CD4-positive, alpha-beta memory T cell (primary cell): ENCODE measurements around the gene SMURF2. TPM values are rescaled to one million over a fixed set of nuclear protein-coding genes. Genes with fewer than 3 reads are reported as not detected.
"Not testable (repeated sequence)": the region's sequence is repeated elsewhere in the genome, so short reads cannot be mapped to it uniquely, and the experiment has no call there.

Experiments
- CTCF ChIA-PET: fragments of 350-600 bp; sonication (Branson Sonifier 250); formaldehyde crosslinking; loops from one replicate; lab custom pipeline; 2021; ENCODE audit warnings: inconsistent platforms; ENCODE audit not compliant: partially characterized antibody; lab: Charles Lee
- POLR2A ChIA-PET: fragments of 350-600 bp; sonication (Branson Sonifier 250); formaldehyde crosslinking; loops from one replicate; lab custom pipeline; 2021; ENCODE audit not compliant: partially characterized antibody; lab: Charles Lee
- DNase-seq, 5 donors: peaks; one replicate each; pipeline versions ENCODE4 v3.0.0 to v3.0.0-alpha.2; 2020 to 2022; ENCODE audit warnings: mixed read lengths in 1 of 5
- H3K27ac ChIP-seq: one replicate; pipeline ENCODE4 v1.7.0; 2013; ENCODE audit warnings: low read depth, low read length
- H3K27me3 ChIP-seq: 2 replicates; pipeline ENCODE4 v1.7.0; 2013; ENCODE audit warnings: mild to moderate bottlenecking, low read length, moderate library complexity; ENCODE audit not compliant: insufficient read depth
- H3K36me3 ChIP-seq: 2 replicates; pipeline ENCODE4 v1.7.0; 2013; ENCODE audit warnings: mild to moderate bottlenecking, low read length, moderate library complexity; ENCODE audit not compliant: insufficient read depth
- H3K4me1 ChIP-seq: 2 replicates; pipeline ENCODE4 v1.7.0; 2013; ENCODE audit warnings: mild to moderate bottlenecking, low read length, moderate library complexity; ENCODE audit not compliant: insufficient read depth
- H3K4me3 ChIP-seq, 2 donors: one replicate each; pipeline ENCODE4 v1.7.0; 2013; ENCODE audit warnings: low read length in 2 of 2, mild to moderate bottlenecking in 1 of 2
- H3K9me3 ChIP-seq, 2 donors: one replicate each; pipeline ENCODE4 v1.7.0; 2013; ENCODE audit warnings: low read length in 2 of 2, control low read depth in 1 of 2; ENCODE audit not compliant: control insufficient read depth in 1 of 2
- H3K27ac Mint-ChIP-seq, 7 donors: one replicate each; pipeline ENCODE4 v1.8.0; 2020 to 2021; ENCODE audit warnings: mixed read lengths in 7 of 7, mild to moderate bottlenecking in 6 of 7, inconsistent platforms in 3 of 7, moderate library complexity in 3 of 7
- H3K27me3 Mint-ChIP-seq, 2 donors: one replicate each; pipeline ENCODE4 v1.8.0; 2020 to 2021; ENCODE audit warnings: mixed read lengths in 2 of 2
- H3K36me3 Mint-ChIP-seq, 2 donors: one replicate each; pipeline ENCODE4 v1.8.0; 2020 to 2021; ENCODE audit warnings: mixed read lengths in 2 of 2, inconsistent platforms in 1 of 2, mild to moderate bottlenecking in 1 of 2
- H3K4me1 Mint-ChIP-seq, 4 donors: one replicate each; pipeline ENCODE4 v1.8.0; 2020 to 2021; ENCODE audit warnings: mixed read lengths in 4 of 4, mild to moderate bottlenecking in 1 of 4
- H3K4me3 Mint-ChIP-seq, 8 donors: one replicate each; pipeline ENCODE4 v1.8.0; 2020 to 2021; ENCODE audit warnings: mixed read lengths in 8 of 8, mild to moderate bottlenecking in 7 of 8, moderate library complexity in 6 of 8, inconsistent platforms in 3 of 8
- H3K9me3 Mint-ChIP-seq, 8 donors: one replicate each; pipeline ENCODE4 v1.8.0; 2020 to 2021; ENCODE audit warnings: mixed read lengths in 8 of 8, mild to moderate bottlenecking in 5 of 8, inconsistent platforms in 3 of 8, moderate library complexity in 1 of 8
- intact Hi-C: fragments of 100-400 bp; cut with micrococcal nuclease; formaldehyde crosslinking; loops from one replicate; pipeline ENCODE4 v1.15.1; 2023
- polyA plus RNA-seq, 2 donors: library from polyadenylated mRNA; unstranded; fragments of 300-500 nt; fragmentation: Illumina TruSeq; gene quantifications; one replicate each; pipeline ENCODE4 v1.2.3, GENCODE V29; 2021
- total RNA-seq, 2 experiments: library from RNA; stranded (reverse); gene quantifications; one replicate each; pipeline ENCODE4 v1.2.3, GENCODE V29; 2021

The SMURF2 gene
- total and polyA plus RNA-seq, 4 experiments from 2014 or later = 4.9 to 35.0 (median 20.3) TPM

- H3K9me3 Mint-ChIP-seq = no peaks in the 10 kb centered on the region
- H3K4me3 Mint-ChIP-seq = no peak overlapping the region
- H3K4me3 ChIP-seq = no peak overlapping the region
- ChIA-PET POLR2A (interaction anchor here (1.3 kb wide), 1 partner anchor 18 kb away, joined by 4 read pairs; no protein-coding TSS in a partner anchor), CTCF (no interaction called here)
- no peaks in the 10 kb centered on the region for H3K9me3 ChIP-seq
- H3K4me1 Mint-ChIP-seq = peaks cover 24 to 39% (median 29%) of the 10 kb centered on the region in 4 donors
- no peaks in the 10 kb centered on the region for H3K36me3 ChIP-seq
- DNase-seq = no peak
- H3K27me3 Mint-ChIP-seq = no peaks in the 10 kb centered on the region
- peak overlapping the region in 2 of 7 donors; percentile 5 to 78 for H3K27ac Mint-ChIP-seq
- H3K27me3 ChIP-seq = no peaks in the 10 kb centered on the region
- intact Hi-C loops = no loop called here
- H3K27ac ChIP-seq = no peak overlapping the region
- no peaks in the 10 kb centered on the region for H3K36me3 Mint-ChIP-seq
- peaks cover 13% of the 10 kb centered on the region for H3K4me1 ChIP-seq
Measured at GRCh38 chr17:64614266-64615027, 47.7 kb downstream of the SMURF2 start.

GRCh38 chr17:64611369-64611768 is 50.7 kb downstream of the SMURF2 start:
- intact Hi-C loops = no loop called here
- no peak overlapping the region for H3K27ac Mint-ChIP-seq
- no peak for DNase-seq
- no peaks in the 10 kb centered on the region for H3K9me3 Mint-ChIP-seq
- Histone ChIP-seq H3K27ac (no peak overlapping the region), H3K27me3 (no peaks in the 10 kb centered on the region), H3K4me3 (no peak overlapping the region), H3K4me1 (peaks cover 17% of the 10 kb centered on the region), H3K36me3 (no peaks in the 10 kb centered on the region), H3K9me3 (no peaks in the 10 kb centered on the region)
- no peak overlapping the region for H3K4me3 Mint-ChIP-seq
- ChIA-PET POLR2A (no interaction called here), CTCF (interaction anchor here (1.8 kb wide), 1 partner anchor 9 kb away, joined by 3 read pairs; no protein-coding TSS in a partner anchor)
- H3K27me3 Mint-ChIP-seq = no peaks in the 10 kb centered on the region
- H3K36me3 Mint-ChIP-seq = no peaks in the 10 kb centered on the region
- peaks cover 28 to 45% (median 35%) of the 10 kb centered on the region in 4 donors for H3K4me1 Mint-ChIP-seq

GRCh38 chr17:64610244-64610643 is 51.9 kb downstream of the SMURF2 start:
- CTCF ChIA-PET, H3K36me3 ChIP-seq, H3K9me3 Mint-ChIP-seq, H3K9me3 ChIP-seq, H3K36me3 Mint-ChIP-seq, H3K4me3 Mint-ChIP-seq, POLR2A ChIA-PET, intact Hi-C loops, H3K27me3 ChIP-seq, H3K27me3 Mint-ChIP-seq, DNase-seq, H3K4me3 ChIP-seq, H3K27ac ChIP-seq, H3K27ac Mint-ChIP-seq: not testable (repeated sequence)
- H3K4me1 Mint-ChIP-seq = peaks cover 32 to 49% (median 36%) of the 10 kb centered on the region in 4 donors
- peaks cover 21% of the 10 kb centered on the region for H3K4me1 ChIP-seq

- no peaks in the 10 kb centered on the region for H3K36me3 Mint-ChIP-seq
- CTCF ChIA-PET = no interaction called here
- no peaks in the 10 kb centered on the region for H3K9me3 ChIP-seq
- H3K4me3 Mint-ChIP-seq = peak overlapping the region in 5 of 8 donors; percentile 1 to 36 (median 11)
- POLR2A ChIA-PET = no interaction called here
- peak overlapping the region; percentile 0 to 58 (median 33) for H3K27ac Mint-ChIP-seq
- peaks cover 25 to 49% (median 31%) of the 10 kb centered on the region in 4 donors for H3K4me1 Mint-ChIP-seq
- DNase-seq = no peak
- no peak overlapping the region for H3K27ac ChIP-seq
- H3K36me3 ChIP-seq = no peaks in the 10 kb centered on the region
- intact Hi-C loops = no loop called here
- H3K27me3 Mint-ChIP-seq = no peaks in the 10 kb centered on the region
- no peaks in the 10 kb centered on the region for H3K9me3 Mint-ChIP-seq
- no peaks in the 10 kb centered on the region for H3K27me3 ChIP-seq
- H3K4me3 ChIP-seq = no peak overlapping the region
- peaks cover 21% of the 10 kb centered on the region for H3K4me1 ChIP-seq
Measured at GRCh38 chr17:64608571-64608981, 53.5 kb downstream of the SMURF2 start.

- DNase-seq = no peak
- H3K27ac Mint-ChIP-seq = peak overlapping the region in 5 of 7 donors; percentile 0 to 58 (median 39)
- POLR2A ChIA-PET = no interaction called here
- no peaks in the 10 kb centered on the region for H3K9me3 Mint-ChIP-seq
- peaks cover 20% of the 10 kb centered on the region for H3K4me1 ChIP-seq
- H3K4me1 Mint-ChIP-seq = peaks cover 22 to 44% (median 29%) of the 10 kb centered on the region in 4 donors
- intact Hi-C loops = no loop called here
- H3K27me3 Mint-ChIP-seq = no peaks in the 10 kb centered on the region
- CTCF ChIA-PET = interaction anchor here (1.0 kb wide), 1 partner anchor 129 kb away, joined by 3 read pairs; no protein-coding TSS in a partner anchor
- no peaks in the 10 kb centered on the region for H3K36me3 ChIP-seq
- no peaks in the 10 kb centered on the region for H3K27me3 ChIP-seq
- H3K4me3 Mint-ChIP-seq = peak overlapping the region in 1 of 8 donors; percentile 3
- H3K4me3 ChIP-seq = no peak overlapping the region
- no peaks in the 10 kb centered on the region for H3K36me3 Mint-ChIP-seq
- H3K27ac ChIP-seq = no peak overlapping the region
- no peaks in the 10 kb centered on the region for H3K9me3 ChIP-seq
Measured at GRCh38 chr17:64607862-64608565, 54.1 kb downstream of the SMURF2 start.

- H3K9me3 ChIP-seq, H3K27me3 ChIP-seq, DNase-seq, H3K27me3 Mint-ChIP-seq, H3K9me3 Mint-ChIP-seq, H3K36me3 ChIP-seq, POLR2A ChIA-PET, CTCF ChIA-PET, H3K4me3 Mint-ChIP-seq, intact Hi-C loops, H3K36me3 Mint-ChIP-seq, H3K4me3 ChIP-seq, H3K27ac ChIP-seq: not testable (repeated sequence)
- peak overlapping the region in 4 of 7 donors; percentile 0 to 51 (median 4) for H3K27ac Mint-ChIP-seq
- H3K4me1 ChIP-seq = peaks cover 22% of the 10 kb centered on the region
- H3K4me1 Mint-ChIP-seq = peaks cover 24 to 52% (median 37%) of the 10 kb centered on the region in 4 donors
Measured at GRCh38 chr17:64604532-64604931, 57.6 kb downstream of the SMURF2 start.

- DNase-seq = no peak
- intact Hi-C loops = loop anchor here (2.0 kb wide), 1 partner anchor 183 kb away; no protein-coding TSS in a partner anchor
- Mint-ChIP-seq H3K4me3 (no peak overlapping the region), H3K27ac (peak overlapping the region in 3 of 7 donors; percentile 0 to 51 (median 6)), H3K36me3 (peaks cover 0 to 2% of the 10 kb centered on the region in 2 donors), H3K27me3 (no peaks in the 10 kb centered on the region), H3K4me1 (peaks cover 24 to 52% (median 38%) of the 10 kb centered on the region in 4 donors), H3K9me3 (no peaks in the 10 kb centered on the region)
- H3K27ac ChIP-seq = no peak overlapping the region
- POLR2A ChIA-PET = no interaction called here
- H3K4me3 ChIP-seq = no peak overlapping the region
- no peaks in the 10 kb centered on the region for H3K27me3 ChIP-seq
- H3K4me1 ChIP-seq = peaks cover 27% of the 10 kb centered on the region
- CTCF ChIA-PET = no interaction called here
- H3K36me3 ChIP-seq = no peaks in the 10 kb centered on the region
- H3K9me3 ChIP-seq = no peaks in the 10 kb centered on the region
Measured at GRCh38 chr17:64603987-64604386, 58.1 kb downstream of the SMURF2 start.
